ENCODE results near the gene GGNBP2.

Gene GGNBP2

DNA sequence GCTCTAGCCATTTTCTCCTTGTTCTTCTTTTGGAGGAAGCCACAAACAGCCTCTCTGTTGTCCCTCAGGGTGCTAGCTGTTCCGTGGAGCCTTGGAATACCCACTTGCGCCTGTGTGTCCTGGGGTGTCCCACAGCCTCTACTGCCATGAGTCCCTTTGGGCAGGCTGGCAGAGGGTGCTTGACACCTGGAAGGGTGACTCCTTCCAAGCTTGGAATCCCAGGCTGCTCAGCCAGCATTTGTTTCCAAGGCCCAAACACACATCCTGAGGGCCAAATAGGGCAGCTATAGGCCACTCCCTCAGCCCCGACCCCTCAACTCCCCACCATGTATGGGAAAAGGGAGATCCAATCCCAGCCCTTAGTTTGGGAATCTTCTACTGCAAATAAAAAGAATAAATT lies 43.4 kb upstream of the GGNBP2 start:
- no peak for DNase-seq (ENCODE audit: low spot score)
- ChIA-PET CTCF (no interaction called here), POLR2A (ENCODE audit: low non-redundant PET) (no interaction called here)
- no peak for TF ChIP-seq CTCF (conservative IDR thresholded peaks at IDR 0.05; ENCODE audit: low read depth)
- peak overlapping the region; percentile 34 for H3K27ac ChIP-seq

- no peak for DNase-seq (ENCODE audit: low spot score)
- ChIA-PET CTCF (no interaction called here), POLR2A (ENCODE audit: low non-redundant PET) (no interaction called here)
- TF ChIP-seq CTCF (conservative IDR thresholded peaks at IDR 0.05; ENCODE audit: low read depth) = no peak
- H3K27ac ChIP-seq = peak overlapping the region; percentile 34
These were observed 42.8 kb upstream of the GGNBP2 start for GRCh38 chr17:36501963-36502362.

DNA sequence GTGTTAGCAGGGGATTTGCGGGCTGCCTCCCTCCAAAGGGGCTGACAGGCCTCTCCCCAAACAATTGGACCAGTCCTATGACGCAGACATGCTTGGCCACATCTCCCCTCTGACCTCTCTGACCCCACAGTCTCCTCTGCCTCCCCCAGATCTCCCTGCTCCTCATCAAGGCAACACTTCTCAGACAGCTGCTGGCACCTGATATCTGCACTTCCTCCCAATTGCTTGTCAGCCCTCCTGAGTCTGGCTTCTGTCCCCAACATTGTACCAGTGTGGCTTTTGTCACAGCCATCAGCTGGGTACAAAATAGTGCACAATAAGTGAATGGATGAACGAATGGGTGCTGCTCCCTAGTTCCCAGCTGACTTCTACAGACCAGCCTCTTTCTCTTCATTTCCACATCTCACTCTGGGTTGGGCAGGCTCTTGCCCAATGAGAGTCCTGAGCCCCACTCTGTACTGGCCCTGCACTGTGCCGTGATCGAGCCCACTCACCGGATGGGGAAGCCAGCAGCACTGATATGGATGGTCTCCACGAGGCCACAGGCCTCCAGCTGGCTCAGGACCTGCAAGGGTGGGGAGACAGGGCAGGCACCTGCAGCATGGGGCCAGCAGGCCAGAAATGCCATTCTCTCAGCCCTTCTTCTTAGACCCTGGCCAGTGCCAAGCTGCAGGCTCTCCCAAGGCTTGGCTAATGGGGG lies 41.1 kb upstream of the GGNBP2 start:
- DNase-seq (ENCODE audit: low spot score) = no peak

DNA sequence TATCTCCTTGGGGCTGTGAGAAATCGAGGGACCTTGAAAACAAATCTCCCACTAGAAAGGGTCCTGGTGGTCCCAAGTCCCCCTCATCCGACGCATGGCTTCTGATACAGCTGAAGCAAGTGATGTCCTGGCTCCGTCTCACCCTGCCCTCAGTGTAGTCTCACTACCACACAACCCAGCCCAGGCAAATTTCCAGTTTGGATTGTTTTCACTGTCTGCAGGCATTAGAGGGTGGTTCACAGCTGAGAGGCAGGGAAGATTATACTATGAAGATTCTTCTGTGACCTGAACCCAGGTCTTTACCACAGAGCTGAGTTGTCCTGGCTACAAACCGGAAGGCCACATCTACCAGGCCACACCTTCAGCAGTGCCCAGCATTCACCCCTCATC lies 40.6 kb upstream of the GGNBP2 start:
- ChIA-PET CTCF (interaction anchor here (0.7 kb wide), 1 partner anchor 1096 kb away, joined by 3 read pairs; no protein-coding TSS in a partner anchor), POLR2A (ENCODE audit: low non-redundant PET) (no interaction called here)
- H3K27ac ChIP-seq = no peak overlapping the region
- no peak for DNase-seq (ENCODE audit: low spot score)
- TF ChIP-seq CTCF (conservative IDR thresholded peaks at IDR 0.05; ENCODE audit: low read depth) = no peak

More for the DNA sequence above, 41.1 kb upstream of the GGNBP2 start:
- TF ChIP-seq CTCF (conservative IDR thresholded peaks at IDR 0.05; ENCODE audit: low read depth) = no peak
- ChIA-PET POLR2A (ENCODE audit: low non-redundant PET) (no interaction called here), CTCF (no interaction called here)
- no peak overlapping the region; the same call in 1 of the 2 replicates for H3K27ac ChIP-seq

GRCh38 chr17:36505171-36505570 lies 39.5 kb upstream of the GGNBP2 start:
- ChIA-PET CTCF (interaction anchor here (0.7 kb wide), 1 partner anchor 1095 kb away, joined by 3 read pairs; no protein-coding TSS in a partner anchor), POLR2A (ENCODE audit: low non-redundant PET) (no interaction called here)
- H3K27ac ChIP-seq = 0 out of 2 replicates have a peak overlapping the region, but pooled peaks have one; percentile 2
- no peak for DNase-seq (ENCODE audit: low spot score)
- TF ChIP-seq CTCF (conservative IDR thresholded peaks at IDR 0.05; ENCODE audit: low read depth) = no peak

- POLR2A ChIA-PET (ENCODE audit: low non-redundant PET) = no interaction called here
- CTCF ChIA-PET = interaction anchor here (0.6 kb wide), 1 partner anchor 46 kb away, joined by 3 read pairs; no protein-coding TSS in a partner anchor
These were observed 38.4 kb upstream of the GGNBP2 start for GRCh38 chr17:36506249-36506826.

More at GRCh38 chr17:36506249-36506826, 38.4 kb upstream of the GGNBP2 start:
- TF ChIP-seq CTCF (conservative IDR thresholded peaks at IDR 0.05; ENCODE audit: low read depth) = no peak
- DNase-seq (ENCODE audit: low spot score) = no peak
- 0 out of 2 replicates have a peak overlapping the region, but pooled peaks have one; percentile 1 for H3K27ac ChIP-seq
